HUES6 (cell line): ENCODE measurements around the gene PRKD2.
A peak's percentile ranks its signal among the peaks of the same experiment; 100 is the strongest.

Experiments used
- H3K27ac ChIP-seq: 2 replicates; pipeline ENCODE4 v1.7.0; 2013; ENCODE audit warnings: low read depth, mild to moderate bottlenecking, low read length, inconsistent platforms
- H3K27me3 ChIP-seq: 2 replicates; pipeline ENCODE4 v1.6.1; 2013; ENCODE audit warnings: low read length; ENCODE audit not compliant: control insufficient read depth, insufficient read depth
- H3K36me3 ChIP-seq: 2 replicates; pipeline ENCODE4 v1.6.1; 2013; ENCODE audit warnings: low read length; ENCODE audit not compliant: control insufficient read depth, insufficient read depth
- H3K4me1 ChIP-seq: 2 replicates; pipeline ENCODE4 v1.6.1; 2013; ENCODE audit warnings: low read length; ENCODE audit not compliant: control insufficient read depth, insufficient read depth
- H3K4me3 ChIP-seq: 2 replicates; pipeline ENCODE4 v1.5.1; 2013; ENCODE audit warnings: low read depth, low read length
- H3K9ac ChIP-seq: one replicate; pipeline ENCODE4 v1.6.1; 2013; ENCODE audit warnings: mild to moderate bottlenecking, low read length
- H3K9me3 ChIP-seq: 2 replicates; pipeline ENCODE4 v1.6.1; 2013; ENCODE audit warnings: low read depth, low read length; ENCODE audit not compliant: control insufficient read depth, insufficient read depth

Gene PRKD2

DNA sequence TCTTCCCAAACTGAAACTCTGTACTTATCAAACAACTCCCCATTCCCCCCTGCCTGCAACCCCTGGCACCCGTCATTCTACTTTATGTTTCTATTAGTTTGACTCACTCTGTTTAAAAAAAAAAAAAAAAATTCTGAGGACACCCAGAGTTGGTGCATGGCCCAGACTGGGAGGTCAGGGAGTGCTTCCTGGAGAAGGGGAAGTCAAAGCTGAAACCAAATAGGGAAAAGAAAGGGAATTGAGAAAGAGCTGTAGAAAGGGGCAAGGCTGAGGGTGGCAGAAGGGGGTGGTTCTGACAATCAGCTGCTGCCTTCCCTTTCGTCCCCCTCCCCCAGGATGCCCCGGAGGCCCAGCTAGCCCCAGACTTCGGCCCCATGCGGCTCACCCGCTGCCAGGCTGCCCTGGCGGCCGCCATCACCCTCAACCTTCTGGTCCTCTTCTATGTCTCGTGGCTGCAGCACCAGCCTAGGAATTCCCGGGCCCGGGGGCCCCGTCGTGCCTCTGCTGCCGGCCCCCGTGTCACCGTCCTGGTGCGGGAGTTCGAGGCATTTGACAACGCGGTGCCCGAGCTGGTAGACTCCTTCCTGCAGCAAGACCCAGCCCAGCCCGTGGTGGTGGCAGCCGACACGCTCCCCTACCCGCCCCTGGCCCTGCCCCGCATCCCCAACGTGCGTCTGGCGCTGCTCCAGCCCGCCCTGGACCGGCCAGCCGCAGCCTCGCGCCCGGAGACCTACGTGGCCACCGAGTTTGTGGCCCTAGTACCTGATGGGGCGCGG is 38.4 kb upstream of the PRKD2 start:
- H3K27ac ChIP-seq: no peak overlapping the region
- no peak overlapping the region for H3K9ac ChIP-seq

DNA sequence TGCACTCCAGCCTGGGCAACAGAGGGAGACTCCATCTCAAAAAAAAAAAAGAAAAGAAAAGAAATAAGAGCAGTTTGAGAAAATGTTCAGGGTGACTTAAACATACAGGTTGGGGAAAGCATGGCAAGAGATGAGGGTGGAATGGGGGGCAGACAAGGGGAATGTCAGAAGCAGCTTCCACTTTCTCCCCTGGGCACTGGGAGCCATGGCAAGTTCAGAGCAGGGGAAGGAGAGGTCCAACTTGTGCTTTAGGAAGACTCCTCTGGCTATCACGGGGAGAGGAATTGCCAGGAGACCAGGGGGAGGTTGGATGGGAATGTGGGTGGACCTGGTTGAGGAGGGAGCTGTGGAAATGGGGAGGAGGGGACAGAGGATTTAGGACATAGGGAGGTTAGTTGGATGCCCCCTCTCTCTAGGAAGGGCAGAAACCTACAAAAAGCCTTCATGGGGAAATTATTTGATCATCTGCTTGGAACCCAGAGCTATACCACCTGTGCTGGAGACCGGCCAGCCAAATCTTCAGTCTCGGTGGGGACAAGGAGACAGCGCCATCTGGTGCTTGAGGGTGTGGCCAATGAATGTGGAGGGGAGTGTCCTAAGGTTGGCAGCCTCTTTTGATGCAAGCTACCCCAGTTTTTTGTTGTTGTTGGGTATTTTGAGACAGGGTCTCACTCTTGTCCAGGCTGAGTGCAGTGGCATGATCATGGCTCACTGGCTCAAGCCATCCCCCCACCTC is 36.7 kb upstream of the PRKD2 start:
- H3K9ac ChIP-seq: no peak overlapping the region

More for the DNA sequence above, 38.4 kb upstream of the PRKD2 start:
- no peaks in the 10 kb centered on the region for H3K9me3 ChIP-seq
- no peak overlapping the region for H3K4me3 ChIP-seq
- no peaks in the 10 kb centered on the region for H3K27me3 ChIP-seq
- H3K36me3 ChIP-seq: peaks cover 31% of the 10 kb centered on the region
- no peaks in the 10 kb centered on the region for H3K4me1 ChIP-seq

DNA sequence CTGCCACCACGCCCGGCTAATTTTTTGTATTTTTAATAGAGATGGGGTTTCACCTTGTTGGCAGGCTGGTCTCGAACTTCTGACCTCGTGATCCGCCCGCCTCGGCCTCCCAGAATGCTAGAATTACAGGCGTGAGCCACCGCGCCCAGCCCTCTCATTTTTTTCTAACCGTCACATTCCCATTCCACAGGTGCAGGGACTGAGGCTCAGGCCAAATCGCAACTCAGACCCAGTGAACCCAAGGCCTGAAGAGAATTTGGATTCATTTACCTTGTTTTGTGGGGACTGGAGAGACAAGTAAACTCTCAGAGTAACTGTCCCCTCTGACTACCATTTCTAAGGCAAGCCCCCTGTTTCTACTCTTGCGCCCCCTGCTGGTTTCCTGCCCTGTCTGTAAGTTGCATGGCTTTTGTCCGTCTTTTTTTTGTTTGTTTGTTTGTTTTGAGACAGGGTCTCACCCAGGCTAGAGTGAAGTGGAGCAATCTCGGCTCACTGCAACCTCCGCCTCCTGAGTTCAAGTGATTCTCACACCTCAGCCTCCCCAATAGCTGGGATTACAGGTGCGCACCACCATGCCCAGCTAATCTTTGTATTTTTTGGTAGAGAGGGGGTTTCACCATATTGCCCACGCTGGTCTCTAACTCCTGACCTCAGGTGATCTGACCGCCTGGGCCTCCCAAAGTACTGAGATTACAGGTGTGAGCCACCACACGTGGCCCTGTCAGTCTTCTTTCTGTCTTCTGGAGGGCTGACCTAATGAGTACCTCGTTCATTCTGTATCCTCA is 31.6 kb upstream of the PRKD2 start:
- Histone ChIP-seq H3K27me3 (no peaks in the 10 kb centered on the region), H3K9me3 (no peaks in the 10 kb centered on the region), H3K36me3 (peaks cover 24% of the 10 kb centered on the region), H3K4me1 (no peaks in the 10 kb centered on the region), H3K9ac (no peak overlapping the region), H3K27ac (no peak overlapping the region), H3K4me3 (no peak overlapping the region)

More for the DNA sequence above, 36.7 kb upstream of the PRKD2 start:
- H3K4me3 ChIP-seq: no peak overlapping the region
- no peaks in the 10 kb centered on the region for H3K4me1 ChIP-seq
- H3K27me3 ChIP-seq: no peaks in the 10 kb centered on the region
- peaks cover 36% of the 10 kb centered on the region for H3K36me3 ChIP-seq
- H3K27ac ChIP-seq: no peak overlapping the region
- no peaks in the 10 kb centered on the region for H3K9me3 ChIP-seq

DNA sequence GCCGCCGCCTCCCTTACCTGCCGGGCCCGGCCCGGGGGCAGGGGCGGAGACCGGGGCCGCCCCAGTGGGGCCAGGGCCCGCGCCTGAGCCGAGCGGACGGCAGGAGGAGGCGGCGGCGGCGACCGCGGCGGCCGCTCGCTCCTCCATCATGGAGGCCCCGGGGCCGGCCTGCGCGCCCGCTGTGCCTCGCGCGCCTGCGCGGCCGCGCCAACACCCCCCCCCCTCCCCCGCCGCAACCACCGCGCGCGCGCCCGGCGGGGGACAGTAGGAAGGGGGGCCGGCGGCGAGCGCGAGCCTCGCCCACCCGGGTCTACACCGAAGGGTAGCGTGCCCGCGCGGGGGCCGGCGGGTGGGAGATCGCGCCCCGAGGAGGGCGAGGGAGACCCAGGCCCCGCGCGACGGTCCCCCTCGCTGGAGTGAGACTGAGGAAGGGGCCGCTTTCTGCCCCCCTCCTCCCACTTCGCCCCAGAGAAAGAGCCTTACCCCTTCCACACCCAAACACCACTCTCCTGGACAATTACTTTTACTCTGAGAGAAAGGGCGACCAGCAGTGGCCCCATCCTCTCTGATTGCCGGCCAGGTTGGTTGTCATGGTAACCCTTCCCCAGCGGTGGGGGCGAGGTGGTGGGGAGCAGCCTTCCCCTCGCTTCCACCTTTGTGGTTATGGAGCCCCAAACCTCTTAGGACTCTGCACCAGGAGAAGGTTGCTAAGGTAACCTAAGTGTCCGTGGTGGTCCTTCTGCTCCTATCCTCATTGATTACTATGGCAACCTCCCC is 29.6 kb upstream of the PRKD2 start, which contains the start of gene STRN4:
TSS of gene STRN4 (minus strand) at position 170 of the 777 bp plus-strand sequence. CDS start at position 150, 20 bp downstream.
- Histone ChIP-seq H3K4me3 (peak within 1 kb of the TSS; percentile 95), H3K36me3 (peaks cover 13% of the 10 kb centered on the region), H3K9me3 (no peaks in the 10 kb centered on the region), H3K27me3 (no peaks in the 10 kb centered on the region), H3K27ac (peak within 1 kb of the TSS; percentile 78), H3K4me1 (peaks cover 8% of the 10 kb centered on the region), H3K9ac (peak within 1 kb of the TSS; percentile 88)

DNA sequence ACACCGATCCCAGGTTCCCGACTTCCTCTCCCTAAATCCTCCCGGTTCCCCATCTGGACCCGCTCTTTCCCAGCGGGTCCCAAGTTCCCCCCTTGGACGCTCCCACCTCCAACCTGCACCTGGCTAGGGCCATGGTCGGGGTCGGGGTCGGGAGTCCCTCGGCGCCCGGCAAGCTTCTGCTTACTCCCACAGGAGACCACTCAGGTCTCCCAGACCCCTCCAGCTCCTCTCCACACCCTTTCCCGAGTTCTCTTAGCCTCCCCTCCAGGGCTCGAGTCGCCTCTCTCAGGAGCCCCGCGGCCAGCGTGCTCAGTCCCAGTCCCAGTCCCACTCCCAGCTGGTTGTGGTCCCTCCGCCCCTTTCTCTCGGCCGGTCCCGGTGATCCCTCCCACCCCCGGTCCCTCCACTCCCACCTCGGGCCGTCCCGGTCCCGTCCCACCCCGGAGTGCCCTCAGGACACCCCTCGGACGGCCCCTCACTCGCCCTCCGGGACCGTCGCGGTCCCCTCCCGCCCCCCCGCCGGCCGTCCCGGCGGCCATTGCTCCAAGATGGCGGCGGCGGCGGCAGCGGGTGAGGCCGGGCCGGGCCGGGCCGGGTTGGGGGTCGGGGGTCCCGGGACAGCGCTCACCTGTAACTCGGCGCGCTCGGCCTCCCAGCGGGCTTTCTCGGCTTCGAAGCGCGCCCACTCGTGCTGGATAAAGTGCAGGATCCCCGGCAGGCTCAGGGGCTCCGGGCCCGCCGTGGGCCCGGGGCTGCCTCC is 28.8 kb upstream of the PRKD2 start, which contains the start of gene FKRP:
TSS of gene FKRP (plus strand) at position 537 of the 760 bp plus-strand sequence. CDS start 9,394 bp downstream, outside the sequence.
- Histone ChIP-seq H3K9ac (peak within 1 kb of the TSS; percentile 88), H3K27me3 (no peaks in the 10 kb centered on the region), H3K4me1 (peaks cover 16% of the 10 kb centered on the region), H3K9me3 (no peaks in the 10 kb centered on the region), H3K36me3 (peaks cover 12% of the 10 kb centered on the region), H3K27ac (peak within 1 kb of the TSS; percentile 78), H3K4me3 (peak within 1 kb of the TSS; percentile 95)

DNA sequence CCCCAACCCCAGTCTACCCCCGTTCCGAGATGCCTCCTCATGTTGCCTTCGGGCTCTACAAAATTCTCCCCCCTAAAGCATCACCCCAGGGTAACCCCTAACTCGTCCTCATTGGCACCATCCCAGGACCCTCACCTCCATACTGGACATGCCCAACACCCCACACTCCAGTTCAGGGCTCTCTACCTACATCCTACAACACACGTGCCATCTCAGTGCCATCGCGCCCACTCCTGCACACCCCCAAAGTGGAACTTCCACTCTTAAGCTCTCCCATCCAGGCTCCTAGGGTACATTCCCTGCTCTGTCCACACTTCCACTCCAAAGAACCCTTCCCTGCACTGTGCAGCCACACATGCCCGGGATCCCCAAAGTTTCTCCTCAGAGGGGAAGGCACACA is 28.1 kb upstream of the PRKD2 start:
- Histone ChIP-seq H3K36me3 (peaks cover 7% of the 10 kb centered on the region), H3K27ac (no peak overlapping the region), H3K27me3 (no peaks in the 10 kb centered on the region), H3K4me3 (peak overlapping the region; percentile 95), H3K9me3 (no peaks in the 10 kb centered on the region), H3K4me1 (peaks cover 20% of the 10 kb centered on the region), H3K9ac (peak overlapping the region; percentile 88)

DNA sequence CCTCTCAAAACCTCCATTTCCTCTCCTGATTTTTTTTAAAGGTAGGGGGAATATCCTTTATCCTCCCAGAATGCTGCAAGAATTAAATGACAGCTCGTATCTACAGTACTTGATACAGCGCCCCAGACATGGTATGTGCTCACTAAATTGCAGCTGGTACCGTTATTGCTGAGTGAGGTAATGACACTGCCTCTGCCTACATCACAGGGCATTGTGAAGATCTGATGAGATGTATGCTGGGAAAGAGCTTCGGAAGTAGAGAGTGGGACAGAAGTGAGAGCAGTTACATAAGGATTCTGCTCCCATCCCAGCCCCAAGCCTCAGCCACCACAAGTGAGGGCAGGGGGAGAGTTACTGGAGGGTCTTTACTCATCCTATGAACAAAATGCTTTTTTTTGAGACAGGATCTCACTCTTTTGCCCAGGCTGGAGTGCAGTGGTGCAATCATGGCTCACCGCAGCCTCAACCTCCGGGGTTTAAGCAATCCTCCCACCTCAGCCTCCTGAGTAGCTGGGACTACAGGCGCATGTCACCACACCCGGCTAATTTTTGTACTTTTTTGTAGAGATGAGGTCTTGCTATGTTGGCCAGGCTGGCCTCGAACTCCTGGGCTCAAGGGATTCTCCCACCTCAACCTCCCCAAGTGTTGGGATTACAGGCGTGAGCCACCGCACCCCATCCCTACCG is 27.2 kb upstream of the PRKD2 start:
- Histone ChIP-seq H3K9me3 (no peaks in the 10 kb centered on the region), H3K27ac (no peak overlapping the region), H3K36me3 (peaks cover 12% of the 10 kb centered on the region), H3K9ac (no peak overlapping the region), H3K27me3 (no peaks in the 10 kb centered on the region), H3K4me3 (peak overlapping the region; percentile 95; the same call in 1 of the 2 replicates), H3K4me1 (peaks cover 20% of the 10 kb centered on the region)

DNA sequence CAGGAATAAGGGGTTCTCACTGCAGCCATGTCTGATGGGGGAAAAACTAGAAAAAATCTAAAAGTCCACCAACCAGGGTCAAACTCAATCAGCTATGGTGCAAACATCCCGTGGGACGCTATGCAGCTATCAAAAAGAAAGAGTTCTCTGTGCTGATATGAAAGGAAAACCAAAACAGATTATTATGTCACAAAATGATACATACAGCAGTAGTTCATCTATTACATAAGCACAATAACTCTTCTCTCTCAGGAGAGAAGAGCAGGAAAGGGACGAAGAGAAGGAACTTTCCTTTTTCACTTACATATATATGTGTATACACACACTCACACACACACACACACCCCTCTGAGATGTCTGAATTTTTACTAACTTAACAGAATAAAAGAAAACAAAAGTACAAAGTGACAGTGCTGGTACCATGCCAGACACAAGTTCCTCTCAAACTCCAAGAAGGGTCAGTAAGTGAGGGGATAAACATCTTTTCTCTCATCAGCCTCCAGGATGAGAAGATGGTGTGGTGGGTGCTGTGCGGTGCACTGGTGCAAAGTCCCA is 26.1 kb upstream of the PRKD2 start:
- Histone ChIP-seq H3K4me1 (peaks cover 20% of the 10 kb centered on the region), H3K27me3 (no peaks in the 10 kb centered on the region), H3K36me3 (peaks cover 19% of the 10 kb centered on the region), H3K9me3 (no peaks in the 10 kb centered on the region), H3K27ac (no peak overlapping the region), H3K4me3 (no peak overlapping the region), H3K9ac (no peak overlapping the region)

DNA sequence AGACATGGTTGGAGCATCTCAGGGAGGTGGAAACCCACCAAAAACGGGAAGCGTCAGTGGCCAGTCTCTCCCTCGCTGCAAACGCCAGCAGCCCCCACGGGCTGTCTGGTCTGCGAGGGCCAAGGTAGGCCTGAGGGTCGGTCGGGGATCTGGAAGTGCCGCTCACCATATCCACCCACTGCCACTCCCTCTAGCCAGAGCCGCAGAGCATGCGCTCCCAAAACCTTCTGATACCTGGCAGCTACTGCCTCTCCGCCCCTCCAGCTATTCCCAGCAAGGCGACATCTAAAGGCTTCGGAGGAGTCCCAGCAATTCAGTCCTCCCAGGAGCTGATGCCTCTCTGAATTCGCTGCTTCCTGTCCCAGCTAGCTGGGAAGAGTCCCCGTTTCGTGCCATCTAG is 24.5 kb upstream of the PRKD2 start:
- Histone ChIP-seq H3K4me1 (peaks cover 20% of the 10 kb centered on the region), H3K27me3 (no peaks in the 10 kb centered on the region), H3K9me3 (no peaks in the 10 kb centered on the region), H3K9ac (no peak overlapping the region), H3K4me3 (no peak overlapping the region), H3K27ac (no peak overlapping the region), H3K36me3 (peaks cover 35% of the 10 kb centered on the region)
